ENCODE results near the gene SYT15.

SYT15 gene

DNA sequence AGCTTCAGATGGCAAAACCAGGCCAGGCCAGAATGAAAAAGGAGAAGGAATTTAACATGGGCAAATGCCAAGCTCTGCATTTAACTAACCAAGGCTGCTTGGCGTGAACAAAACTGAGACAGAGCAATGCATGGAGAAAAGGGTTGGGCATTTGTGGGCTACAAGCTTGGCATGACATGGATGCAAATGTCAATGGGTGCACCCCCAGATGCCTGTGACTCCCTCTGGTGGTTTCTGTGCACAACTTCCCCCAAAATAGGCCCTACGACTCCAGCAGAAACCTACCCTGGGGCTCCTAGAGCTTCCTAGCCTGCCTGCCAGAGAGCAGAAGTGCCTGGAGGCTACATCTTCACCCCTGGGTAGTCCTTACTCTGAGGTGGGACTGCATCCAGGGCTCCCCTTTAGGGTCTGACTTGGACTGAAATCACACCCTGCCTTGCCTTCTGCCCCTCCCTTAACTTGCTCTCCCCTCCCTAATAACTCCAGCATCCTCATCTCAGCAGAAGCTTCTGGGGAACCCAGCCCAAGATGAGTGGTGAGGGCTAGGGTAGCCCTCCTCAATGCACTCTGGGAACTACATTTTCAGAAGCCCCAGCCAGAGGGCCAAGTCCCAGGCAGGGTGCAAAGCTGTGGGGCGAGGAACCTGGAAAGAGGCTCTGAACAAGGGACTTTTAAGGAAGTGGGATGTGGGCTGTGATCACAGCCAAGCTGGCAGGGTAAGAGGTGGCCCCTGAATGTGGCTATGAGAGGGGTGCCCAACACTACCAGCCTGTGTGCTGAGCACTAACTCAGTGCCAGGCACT is 33.7 kb upstream of the SYT15 start:
- DNase-seq (ENCODE audit: low spot score), result no peak

GRCh38 chr10:46545861-46546590 is 32.9 kb upstream of the SYT15 start:
- DNase-seq (ENCODE audit: low spot score), result no peak

DNA sequence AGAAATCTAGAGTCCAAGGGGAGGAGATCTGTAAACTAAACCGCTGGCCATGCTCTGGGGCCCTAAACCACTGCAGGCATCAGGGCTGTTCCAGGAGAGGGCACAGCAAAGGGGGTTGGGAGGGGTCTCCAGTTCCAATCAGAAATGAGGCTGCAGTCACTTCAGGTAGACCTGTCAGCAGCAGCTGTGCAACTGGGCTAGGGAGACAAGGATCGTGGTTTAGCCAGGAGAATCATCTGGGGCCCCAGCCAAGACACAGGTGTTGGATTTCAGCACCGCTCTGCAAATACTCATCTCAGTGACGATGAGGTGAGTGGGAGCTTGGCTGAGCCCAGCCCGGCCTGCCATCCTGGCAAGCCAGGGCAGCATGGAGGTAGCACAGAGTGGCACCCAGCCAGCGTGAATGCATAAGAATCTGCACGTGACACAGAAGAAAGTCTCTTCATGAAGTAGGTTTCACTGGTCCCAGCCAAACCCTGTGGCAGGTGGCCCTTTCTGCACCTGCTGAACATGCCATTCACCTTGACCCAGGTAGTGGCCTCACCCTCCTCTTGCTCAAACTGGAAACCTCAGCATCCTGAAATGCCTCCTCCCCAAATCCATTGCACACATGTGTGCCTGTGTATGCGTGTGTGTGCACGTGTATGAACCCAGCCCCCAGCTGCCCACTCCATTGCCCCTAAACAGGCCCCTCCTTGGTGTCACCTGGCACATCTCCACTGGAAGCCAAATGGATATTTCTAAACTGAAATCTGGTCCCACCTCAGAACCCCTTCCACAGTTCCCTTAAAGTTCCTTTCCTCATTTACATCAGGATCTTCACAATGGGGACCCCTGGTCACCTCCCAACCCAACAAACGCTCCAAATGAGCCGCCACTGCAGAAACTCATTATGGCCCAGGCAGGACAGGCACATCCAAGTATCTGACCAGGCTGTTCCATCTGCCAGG is 32.1 kb upstream of the SYT15 start:
- no peak for DNase-seq (ENCODE audit: low spot score)

DNA sequence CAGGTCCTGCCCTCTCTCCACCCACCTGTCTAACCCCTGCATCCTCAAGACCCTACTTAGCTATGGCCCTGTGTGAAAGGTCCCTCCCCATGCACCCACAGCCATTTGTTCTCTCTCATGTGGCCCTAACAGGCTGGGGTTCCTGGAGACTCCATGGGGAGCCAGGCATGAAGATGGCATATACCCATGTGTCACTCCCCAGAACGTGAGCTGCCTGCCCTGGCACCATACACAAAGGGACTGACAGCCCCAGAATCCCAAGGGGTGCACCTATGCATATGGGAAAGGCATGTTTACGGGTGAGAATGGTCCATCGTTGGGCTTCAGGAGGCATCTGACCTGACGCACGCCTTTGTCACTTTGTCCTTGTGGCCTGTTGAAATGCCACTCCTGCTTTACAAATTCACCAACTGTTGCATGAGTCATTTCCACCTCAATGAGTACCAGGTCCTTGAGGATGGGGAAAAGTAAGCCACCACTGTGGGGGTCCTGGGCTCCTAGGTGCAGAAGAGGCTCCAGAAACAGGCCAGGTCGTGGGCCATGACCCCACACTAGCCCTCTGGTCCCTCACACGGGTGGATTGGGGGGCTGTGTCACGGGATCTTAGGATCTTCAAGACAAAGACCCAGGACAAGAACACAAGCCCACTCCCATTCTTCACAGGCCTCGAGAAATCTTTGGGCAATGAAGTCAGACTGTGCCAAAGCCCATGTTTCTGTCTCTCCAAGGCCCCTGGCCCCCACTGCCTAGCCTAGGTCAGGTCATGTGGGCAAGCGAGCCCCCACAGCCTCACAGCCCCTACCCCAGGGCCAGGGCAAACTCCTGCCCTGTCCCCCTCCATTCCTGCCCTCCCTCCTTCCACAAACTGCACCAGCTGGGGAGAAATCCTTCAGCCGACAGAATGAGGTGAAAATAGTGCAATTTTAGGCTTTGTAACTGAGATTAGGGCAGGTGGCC is 31.1 kb upstream of the SYT15 start:
- no peak for DNase-seq (ENCODE audit: low spot score)

- no peak for DNase-seq (ENCODE audit: low spot score)
Measured at GRCh38 chr10:46548498-46549090, 30.3 kb upstream of the SYT15 start.

- DNase-seq (ENCODE audit: low spot score), result no peak
Measured at GRCh38 chr10:46549171-46550075, 29.5 kb upstream of the SYT15 start.

DNA sequence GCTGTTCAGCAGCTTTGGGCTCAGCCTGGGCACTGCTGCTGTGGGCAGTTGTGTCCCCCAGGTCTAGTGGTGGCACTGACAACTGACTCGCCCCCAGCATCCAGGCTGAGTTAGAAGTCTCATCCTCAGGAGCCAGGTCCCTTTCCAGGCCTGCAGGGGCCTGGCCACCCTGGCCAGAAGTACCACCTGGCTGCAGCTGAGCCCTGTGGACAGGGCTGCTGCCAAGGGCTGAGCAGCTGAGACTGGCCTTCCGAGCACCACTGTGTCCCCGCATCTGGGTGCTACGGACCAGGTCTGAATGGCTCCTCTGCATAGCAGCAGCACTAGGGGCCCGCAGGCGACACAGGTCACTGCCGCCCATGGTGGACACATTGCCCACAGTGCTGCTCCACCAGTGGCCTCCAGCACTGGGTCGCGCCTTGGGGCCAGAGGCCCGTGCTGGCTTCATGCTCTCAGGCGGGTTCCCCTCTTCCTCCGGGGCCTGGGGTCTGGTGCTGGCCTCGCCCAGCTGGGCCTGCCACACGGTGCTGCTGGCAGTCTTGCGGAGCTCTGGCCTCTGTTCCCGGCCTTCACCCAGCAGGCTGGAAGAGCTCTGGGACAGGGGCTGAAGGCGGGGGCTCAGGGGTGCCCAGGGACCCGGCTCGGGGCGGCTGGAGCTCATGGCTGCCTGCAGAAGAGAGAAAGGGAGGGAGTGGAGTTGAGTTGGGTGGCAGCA is 28.7 kb upstream of the SYT15 start:
- DNase-seq (ENCODE audit: low spot score), result no peak

DNA sequence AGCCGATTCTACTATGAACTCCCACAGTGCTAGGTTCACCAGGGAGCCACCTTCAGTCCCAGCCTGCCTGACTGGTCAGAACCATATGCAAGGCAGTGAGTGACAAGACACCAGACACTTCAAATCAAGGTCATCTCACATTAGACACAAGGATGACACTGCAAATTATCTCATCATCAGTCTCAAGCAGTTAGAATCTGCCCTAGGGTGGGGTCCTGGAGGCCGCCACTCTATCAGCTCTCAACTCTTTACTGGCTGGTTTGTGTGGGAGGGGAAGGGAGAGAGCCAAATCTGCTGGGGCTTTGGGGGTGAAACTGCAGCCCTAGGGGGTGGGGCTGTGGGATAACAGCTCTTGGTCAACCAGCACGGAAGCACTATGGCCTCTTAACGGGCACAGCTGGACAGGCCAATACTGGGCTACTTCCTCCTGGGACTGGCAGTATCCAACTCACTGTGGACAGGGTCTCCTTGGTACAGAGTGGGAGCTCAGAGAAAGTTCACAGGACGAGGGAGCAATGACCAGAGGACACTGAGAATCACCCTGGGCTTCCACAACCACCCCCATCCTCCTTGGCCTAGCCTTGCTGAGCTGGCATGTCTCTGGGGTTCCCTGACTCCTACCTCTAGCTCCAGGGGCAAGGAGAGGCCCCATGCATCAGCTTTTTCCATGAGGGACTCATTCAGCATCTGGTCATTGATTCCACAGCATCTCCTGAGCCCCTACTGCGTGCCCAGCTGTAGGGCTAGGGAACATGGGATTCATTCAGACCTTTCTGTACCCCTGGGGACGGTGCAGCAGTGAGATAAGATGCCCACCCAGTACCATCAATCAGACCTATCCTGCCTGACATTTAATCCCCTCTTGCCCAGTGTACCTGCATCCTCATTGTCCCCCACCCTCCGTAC is 27.9 kb upstream of the SYT15 start:
- no peak for DNase-seq (ENCODE audit: low spot score)

GRCh38 chr10:46551701-46552525 is 27.0 kb upstream of the SYT15 start:
- no peak for DNase-seq (ENCODE audit: low spot score)

DNA sequence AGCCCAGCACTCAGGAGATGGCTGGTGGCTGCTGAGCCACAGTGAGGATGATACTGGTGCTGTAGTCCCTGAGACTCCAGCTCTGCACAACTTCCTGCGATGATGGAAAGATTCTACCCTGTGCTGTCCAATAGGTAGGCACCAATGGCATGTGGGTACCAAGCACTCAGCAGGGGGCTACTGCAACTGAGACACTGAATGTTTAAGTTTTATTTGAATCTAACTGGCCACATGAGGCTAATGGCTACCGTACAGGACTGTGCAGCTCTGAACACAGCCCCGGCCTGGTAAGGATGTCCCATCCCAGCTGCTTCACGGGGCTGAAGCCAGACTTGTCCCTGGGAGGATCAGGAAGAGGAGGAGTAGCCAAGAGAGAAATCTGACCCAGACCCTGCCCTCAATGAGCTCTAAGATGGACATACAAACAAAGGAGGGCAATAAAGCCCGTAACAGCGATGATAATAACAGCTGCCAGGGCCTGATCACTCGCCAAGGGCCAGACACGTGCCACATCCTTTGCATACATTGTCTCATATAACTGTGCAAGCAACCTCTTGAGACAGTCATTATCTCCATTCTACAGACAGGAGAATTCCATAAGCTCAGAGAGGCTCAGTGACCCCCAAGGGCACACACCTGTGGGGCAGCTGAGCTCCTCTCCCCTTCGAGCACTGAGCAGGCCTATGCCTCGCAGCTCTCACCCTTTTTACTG is 26.2 kb upstream of the SYT15 start:
- no peak for DNase-seq (ENCODE audit: low spot score)

GRCh38 chr10:46553238-46554049 is 25.5 kb upstream of the SYT15 start:
- DNase-seq (ENCODE audit: low spot score), result no peak

- no peak for DNase-seq (ENCODE audit: low spot score)
Measured at GRCh38 chr10:46554166-46554781, 24.7 kb upstream of the SYT15 start.

- no peak for DNase-seq (ENCODE audit: low spot score)
Measured at GRCh38 chr10:46555366-46555712, 23.6 kb upstream of the SYT15 start.

DNA sequence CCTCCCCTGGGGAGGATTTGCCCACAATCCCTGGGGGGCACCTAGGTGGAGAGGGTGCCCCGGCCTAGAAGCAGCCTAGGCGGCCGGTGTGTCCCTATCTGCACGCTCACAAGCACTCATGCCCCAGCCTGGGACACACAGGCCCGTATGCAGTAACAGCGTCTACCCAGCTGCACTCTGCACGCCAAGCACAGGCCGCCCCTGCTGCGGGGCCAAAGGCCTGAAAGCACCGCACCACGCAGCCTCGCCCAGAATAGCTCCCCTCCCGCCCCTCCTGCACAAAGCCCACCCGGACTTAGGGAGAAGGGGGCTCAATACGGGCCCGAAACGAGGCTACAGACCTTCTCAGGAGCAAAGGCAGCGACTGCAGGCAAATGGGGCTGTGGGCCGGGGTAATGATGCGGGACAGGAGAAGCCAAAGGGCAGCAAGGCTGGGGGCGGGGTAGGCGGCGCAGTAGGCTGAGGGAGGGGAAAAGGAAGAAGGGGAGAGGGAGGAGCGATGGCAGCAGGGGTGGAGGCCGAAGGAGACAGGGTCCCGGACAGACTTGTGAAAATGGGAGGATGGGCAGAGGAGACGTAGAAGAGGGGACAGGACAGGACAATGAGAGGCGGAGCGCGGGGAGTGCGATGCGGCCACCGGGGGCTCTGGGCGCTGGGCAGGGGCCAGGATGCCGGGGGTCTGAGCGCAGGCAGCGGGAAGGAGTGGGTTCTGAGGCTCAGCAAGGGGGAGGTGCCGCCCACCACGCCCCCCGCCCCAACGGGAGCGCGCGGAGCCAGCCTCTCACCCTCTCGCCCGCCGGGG is 23.0 kb upstream of the SYT15 start:
- no peak for DNase-seq (ENCODE audit: low spot score)

Data from GM03348 (cell line).